Stimulated activated CD8-positive, alpha-beta memory T cell treated with anti-CD3 and anti-CD28 coated beads, Interleukin-4, amount 100 ng/mL, for 24 hours (primary cell): Measurements from ENCODE around the gene BIRC7.
"Not testable (repeated sequence)": the region's sequence is repeated elsewhere in the genome, so short reads cannot be mapped to it uniquely, and the experiment has no call there.

Experiments
- DNase-seq: peaks from one replicate; pipeline ENCODE4 v3.0.0-alpha.2; 2020; ENCODE audit warnings: low read depth

BIRC7 gene

GRCh38 chr20:63208346-63208909, 27.3 kb upstream of the BIRC7 start:
- no peak for DNase-seq

GRCh38 chr20:63210011-63210605, 25.6 kb upstream of the BIRC7 start:
- no peak for DNase-seq

- DNase-seq, result no peak
Measured at GRCh38 chr20:63212393-63212730, 23.3 kb upstream of the BIRC7 start.

GRCh38 chr20:63212792-63213191, 22.9 kb upstream of the BIRC7 start:
- DNase-seq, result no peak

GRCh38 chr20:63214514-63214913, 21.2 kb upstream of the BIRC7 start:
- DNase-seq, result no peak

- no peak for DNase-seq
Measured at GRCh38 chr20:63215101-63216040, 20.3 kb upstream of the BIRC7 start.

GRCh38 chr20:63216041-63216848, 19.5 kb upstream of the BIRC7 start, which contains the start of gene YTHDF1:
Gene YTHDF1 (minus strand): TSS chr20:63216131. CDS start chr20:63215892, 239 bp downstream.
- peak; percentile 96 for DNase-seq

- no peak for DNase-seq
Measured at GRCh38 chr20:63216849-63217471, 18.7 kb upstream of the BIRC7 start.

DNA sequence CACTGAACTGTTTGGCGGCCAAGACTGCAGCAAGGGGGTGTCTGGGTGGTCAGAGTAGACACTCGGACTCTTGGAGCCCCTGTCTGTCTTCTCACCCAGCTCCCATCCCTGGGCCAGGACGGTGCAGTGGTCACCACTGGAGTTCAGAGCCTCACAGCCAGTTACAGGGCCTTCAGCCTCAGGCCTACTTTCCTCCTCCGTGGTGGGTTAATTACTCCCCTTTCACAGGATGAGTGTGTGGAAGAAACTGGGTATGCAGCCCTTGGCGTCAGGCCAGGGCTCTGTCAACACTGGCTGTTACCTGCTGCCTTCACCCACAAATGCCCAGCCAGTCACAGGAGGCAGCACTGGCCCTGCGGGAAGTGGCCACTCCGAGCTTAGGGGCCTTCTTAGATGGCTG, 18.0 kb upstream of the BIRC7 start:
- no peak for DNase-seq

DNA sequence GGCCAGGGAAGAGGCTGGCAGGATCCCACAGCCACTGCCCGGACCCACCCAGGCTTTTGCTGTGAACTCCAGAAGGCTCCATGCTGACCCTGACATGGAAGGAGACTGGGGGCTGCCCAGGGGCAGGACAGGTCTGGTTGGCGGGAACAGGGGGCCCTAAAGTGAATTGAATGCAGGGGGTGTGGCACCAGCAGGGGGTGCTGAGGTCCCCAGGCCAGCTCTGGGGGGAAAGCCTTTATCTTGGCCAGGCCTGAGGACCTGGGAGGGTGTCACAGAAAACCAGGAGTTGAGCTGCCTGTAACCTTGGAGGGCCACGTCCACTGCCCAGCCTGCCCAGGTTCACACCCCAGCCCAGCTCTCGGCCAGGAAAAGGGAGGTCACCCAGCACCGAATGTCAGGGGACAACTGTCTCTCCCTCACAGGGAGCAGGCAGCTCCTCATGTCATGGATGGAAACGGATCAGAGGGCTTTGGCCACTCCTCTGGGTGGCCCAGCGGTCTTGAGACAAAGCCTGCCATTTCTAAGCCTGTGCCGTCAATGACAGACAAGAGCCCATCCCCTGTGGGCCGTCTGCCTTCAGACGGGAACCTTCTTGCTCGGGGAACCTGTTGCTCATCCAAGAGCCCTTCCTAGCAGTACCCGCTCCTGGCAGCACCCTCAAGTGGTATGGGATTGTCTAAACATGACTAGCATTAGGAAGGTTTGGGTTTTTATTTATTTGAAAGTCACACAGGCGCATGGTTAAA, 16.8 kb upstream of the BIRC7 start:
- DNase-seq, result no peak

GRCh38 chr20:63219447-63219821, 16.3 kb upstream of the BIRC7 start:
- DNase-seq, result no peak

GRCh38 chr20:63219866-63220521, 15.7 kb upstream of the BIRC7 start:
- no peak for DNase-seq

DNA sequence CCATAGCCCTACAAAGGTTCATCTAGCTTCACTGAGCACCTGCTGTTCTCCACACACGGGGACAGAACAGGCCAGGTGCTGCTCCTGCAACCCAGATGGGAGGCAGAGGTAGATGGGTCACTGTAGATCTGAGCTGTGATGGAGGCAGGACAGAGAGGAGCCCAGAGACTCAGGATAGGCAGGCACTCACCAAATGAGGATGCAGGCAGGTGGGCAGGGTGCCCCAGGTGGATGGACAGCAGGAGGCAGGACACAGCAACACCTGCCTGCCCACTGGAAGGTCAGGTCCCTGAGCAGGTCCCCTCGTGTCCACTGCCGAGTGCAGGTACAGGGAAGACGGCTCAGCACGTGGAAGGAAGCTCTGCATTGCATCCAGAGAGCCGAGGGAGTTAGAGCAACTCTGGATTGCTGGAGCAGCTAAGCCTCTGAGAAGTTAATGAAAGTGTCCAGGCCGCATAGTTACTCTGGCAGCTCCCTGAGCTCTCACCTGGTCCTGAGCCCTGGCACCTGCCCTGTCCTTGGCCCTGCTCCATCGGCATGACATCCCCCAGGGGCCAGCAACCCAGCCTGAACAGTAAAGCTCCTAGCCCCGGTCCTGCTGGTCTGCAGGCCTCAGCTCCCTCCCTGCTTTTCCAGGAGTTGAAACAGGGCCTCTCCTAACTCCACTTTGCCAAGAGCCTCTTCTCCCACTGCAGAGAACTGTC, 14.9 kb upstream of the BIRC7 start:
- DNase-seq, result no peak

- not testable (repeated sequence) for DNase-seq
Measured at GRCh38 chr20:63221400-63222053, 14.2 kb upstream of the BIRC7 start.

DNA sequence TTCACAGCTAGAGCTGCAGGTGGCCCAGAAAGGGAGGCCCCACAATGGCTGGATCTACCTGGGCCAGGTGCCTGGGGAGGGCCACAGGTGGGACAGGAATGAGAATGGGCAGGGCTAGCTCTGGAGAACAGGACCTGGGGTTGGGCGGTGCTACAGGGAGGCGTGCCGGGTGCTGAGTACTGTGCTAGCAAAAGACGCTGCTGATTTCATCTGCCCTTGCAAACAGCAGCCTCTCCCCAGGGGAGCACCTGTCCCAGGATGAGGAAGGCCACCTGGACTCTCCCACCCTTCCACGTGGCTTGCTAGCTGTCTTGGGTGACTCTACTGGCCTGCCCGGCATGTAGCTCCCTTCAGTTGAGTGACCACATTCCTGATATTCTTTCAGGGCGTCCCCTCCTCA, 13.2 kb upstream of the BIRC7 start:
- DNase-seq, result no peak

DNA sequence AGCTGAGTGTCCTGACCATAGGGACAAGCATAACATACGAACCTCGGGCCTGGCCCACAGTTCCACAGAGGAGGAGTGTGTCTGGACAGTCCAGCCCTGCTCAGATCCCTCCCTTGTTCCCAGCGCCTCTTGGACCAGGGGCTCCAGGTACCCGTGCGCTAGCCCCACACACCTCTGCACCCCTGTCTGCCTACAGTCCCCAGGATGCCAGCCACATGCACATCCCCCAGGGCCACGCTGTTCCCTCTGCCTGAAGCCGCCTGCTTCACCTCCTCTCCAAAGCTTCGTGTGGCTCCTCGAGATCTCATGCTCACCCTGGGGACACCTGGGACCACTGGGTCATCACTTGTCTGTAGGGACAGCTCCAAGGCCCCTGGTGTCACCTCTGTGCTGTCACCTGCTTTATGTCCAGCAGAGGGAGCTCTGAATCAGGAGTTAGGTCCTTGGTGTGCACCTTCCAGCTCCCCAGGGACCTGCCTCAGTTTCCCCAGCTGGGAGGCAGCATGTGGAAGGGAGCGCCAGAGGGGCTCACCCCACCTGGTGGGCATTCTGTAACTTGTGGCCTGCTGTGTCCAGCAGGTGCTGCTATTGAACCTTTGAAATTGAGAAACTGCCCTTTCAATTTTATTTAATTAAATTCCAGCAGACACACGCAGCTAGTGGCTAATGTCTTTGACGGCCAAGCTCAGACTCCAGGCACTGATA, 12.4 kb upstream of the BIRC7 start:
- no peak for DNase-seq

DNA sequence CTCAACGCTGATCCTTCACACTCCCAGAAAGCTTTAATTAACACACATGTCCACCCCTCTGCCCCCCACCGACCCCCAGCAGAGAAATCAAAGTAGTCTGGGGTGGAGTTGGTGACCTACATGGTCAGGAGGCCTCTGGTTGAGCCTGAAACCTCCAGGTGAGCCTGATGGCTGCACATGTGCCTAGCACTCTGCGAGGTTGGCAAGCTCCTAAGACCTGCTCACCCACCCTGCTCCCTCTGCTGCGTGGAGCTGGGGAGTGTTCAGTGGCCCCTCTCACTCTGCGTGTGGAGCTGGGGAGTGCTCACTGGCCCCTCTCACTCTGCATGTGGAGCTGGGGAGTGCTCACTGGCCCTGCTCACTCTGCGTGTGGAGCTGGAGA, 11.9 kb upstream of the BIRC7 start:
- no peak for DNase-seq

- no peak for DNase-seq
Measured at GRCh38 chr20:63224412-63225081, 11.2 kb upstream of the BIRC7 start.
